Colonic mucosa (tissue), 4 donors: Measurements from ENCODE around the gene APOL6. TPM values are rescaled to one million over a fixed set of nuclear protein-coding genes. Genes with fewer than 3 reads are reported as not detected.

ENCODE experiments used
- DNase-seq: peaks from one replicate; pipeline ENCODE4 v3.0.0-alpha.2; 2020
- H3K27ac ChIP-seq: fragments of 200-600 bp; one replicate; pipeline ENCODE4 v1.8.0; 2021
- H3K27me3 ChIP-seq: fragments of 200-600 bp; one replicate; pipeline ENCODE4 v1.8.0; 2021
- H3K36me3 ChIP-seq: fragments of 200-600 bp; one replicate; pipeline ENCODE4 v1.8.0; 2021
- H3K4me1 ChIP-seq: fragments of 200-600 bp; one replicate; pipeline ENCODE4 v1.8.0; 2021; ENCODE audit warnings: mild to moderate bottlenecking
- H3K4me3 ChIP-seq: fragments of 200-600 bp; one replicate; pipeline ENCODE4 v1.8.0; 2021
- H3K9ac ChIP-seq, 2 donors: one replicate each; pipeline ENCODE4 v1.7.0; 2013; ENCODE audit warnings: control low read depth in 2 of 2, low read depth in 2 of 2, low read length in 2 of 2
- H3K9me3 ChIP-seq: fragments of 200-600 bp; one replicate; pipeline ENCODE4 v1.8.0; 2021
- CTCF ChIP-seq: fragments of 200-600 bp; IDR thresholded peaks from one replicate; pipeline ENCODE4 v1.8.0; 2022; ENCODE audit warnings: antibody characterized with exemption, mild to moderate bottlenecking
- intact Hi-C: fragments of 100-400 bp; cut with DNase I; formaldehyde crosslinking; loops from one replicate; pipeline ENCODE4 v1.14.1; 2022
- total RNA-seq, 2 donors: library from RNA; stranded (reverse); fragmentation: NEBNext Ultra II Directional in 1 of 2; extraction: Animal tissue kit (Norgen Biotek cat#: 25700) in 1 of 2; gene quantifications; one replicate each; pipeline ENCODE4 v1.2.1, GENCODE V29; 2021
- donor health status: healthy.
- donor health status: DM: no; HTN: no; CAD: no.
- donor health status: DM: no; HTN: no; CAD: no.

APOL6 gene
- total RNA-seq, 2 donors from 2014 or later = 31.4 to 40.3 TPM

- no peak for TF ChIP-seq CTCF
- Histone ChIP-seq H3K27ac (no peak overlapping the region), H3K9ac (no peak overlapping the region), H3K36me3 (no peaks in the 10 kb centered on the region), H3K4me1 (no peaks in the 10 kb centered on the region), H3K4me3 (no peak overlapping the region), H3K27me3 (no peaks in the 10 kb centered on the region), H3K9me3 (no peaks in the 10 kb centered on the region)
- intact Hi-C loops = no loop called here
- DNase-seq = no peak
Measured at GRCh38 chr22:35685731-35686130, 37.5 kb downstream of the APOL6 start.

- DNase-seq = no peak
Measured at GRCh38 chr22:35686298-35686697, 38.1 kb downstream of the APOL6 start.

GRCh38 chr22:35687461-35687860 lies 39.2 kb downstream of the APOL6 start:
- Histone ChIP-seq H3K9me3 (no peaks in the 10 kb centered on the region), H3K36me3 (no peaks in the 10 kb centered on the region), H3K9ac (no peak overlapping the region), H3K4me1 (no peaks in the 10 kb centered on the region), H3K27ac (no peak overlapping the region), H3K27me3 (no peaks in the 10 kb centered on the region), H3K4me3 (no peak overlapping the region)
- TF ChIP-seq CTCF = no peak
- DNase-seq = no peak
- intact Hi-C loops = no loop called here

More at GRCh38 chr22:35686298-35686697, 38.1 kb downstream of the APOL6 start:
- intact Hi-C loops = no loop called here
- Histone ChIP-seq H3K9ac (no peak overlapping the region), H3K4me3 (no peak overlapping the region), H3K27me3 (no peaks in the 10 kb centered on the region), H3K4me1 (no peaks in the 10 kb centered on the region), H3K27ac (no peak overlapping the region), H3K9me3 (no peaks in the 10 kb centered on the region), H3K36me3 (no peaks in the 10 kb centered on the region)
- no peak for TF ChIP-seq CTCF

GRCh38 chr22:35688913-35689675 lies 40.8 kb downstream of the APOL6 start:
- DNase-seq = no peak
- no peak overlapping the region for H3K27ac ChIP-seq
- no peak for TF ChIP-seq CTCF
- intact Hi-C loops = no loop called here
- no peaks in the 10 kb centered on the region for H3K27me3 ChIP-seq
- no peaks in the 10 kb centered on the region for H3K4me1 ChIP-seq
- H3K9me3 ChIP-seq = no peaks in the 10 kb centered on the region
- H3K4me3 ChIP-seq = no peak overlapping the region
- H3K9ac ChIP-seq = no peak overlapping the region
- no peaks in the 10 kb centered on the region for H3K36me3 ChIP-seq

- no peaks in the 10 kb centered on the region for H3K4me1 ChIP-seq
- intact Hi-C loops = no loop called here
- DNase-seq = no peak
- TF ChIP-seq CTCF = no peak
- H3K9ac ChIP-seq = no peak overlapping the region
- no peak overlapping the region for H3K27ac ChIP-seq
- H3K4me3 ChIP-seq = no peak overlapping the region
- H3K36me3 ChIP-seq = no peaks in the 10 kb centered on the region
- H3K27me3 ChIP-seq = no peaks in the 10 kb centered on the region
- H3K9me3 ChIP-seq = no peaks in the 10 kb centered on the region
Measured at GRCh38 chr22:35690001-35690400, 41.8 kb downstream of the APOL6 start.
